Kidney epithelial cell (primary cell): ENCODE data around the gene CHRDL1. TPM values are rescaled to one million over a fixed set of nuclear protein-coding genes. Genes with fewer than 3 reads are reported as not detected.
"Not testable (repeated sequence)": the region's sequence is repeated elsewhere in the genome, so short reads cannot be mapped to it uniquely, and the experiment has no call there.

Experiments
- DNase-seq: peaks from one replicate; pipeline ENCODE4 v3.0.0-alpha.2; 2010; ENCODE audit warnings: low read depth
- H3K27me3 ChIP-seq: 2 replicates; pipeline ENCODE4 v1.6.0; 2011; ENCODE audit warnings: low read length; ENCODE audit not compliant: control insufficient read depth, insufficient read depth
- H3K36me3 ChIP-seq: 2 replicates; pipeline ENCODE4 v1.5.1; 2011; ENCODE audit warnings: low read length; ENCODE audit not compliant: control insufficient read depth, insufficient read depth
- H3K4me3 ChIP-seq: 2 replicates; pipeline ENCODE4 v1.5.1; 2011; ENCODE audit warnings: low read depth, mild to moderate bottlenecking, control low read depth, low read length
- CTCF ChIP-seq: IDR thresholded peaks from 2 replicates; pipeline ENCODE4 v1.5.1; 2011; ENCODE audit warnings: mild to moderate bottlenecking, moderate library complexity, low read length, control low read depth, inconsistent platforms; ENCODE audit not compliant: insufficient read depth, poor library complexity, severe bottlenecking
- total RNA-seq: library from RNA; depleted of rRNA; stranded (reverse); fragments of >200 nt; gene quantifications from 2 replicates; pipeline ENCODE4 v1.2.3, GENCODE V29; 2015

Gene CHRDL1
- total RNA-seq = 5.6 and 7.5 TPM in 2 replicates

GRCh38 chrX:110795645-110796406 lies at the start of gene CHRDL1:
TSS of gene CHRDL1 (minus strand) at chrX:110795817. CDS start at chrX:110792181, 3,636 bp downstream.
- Histone ChIP-seq H3K4me3 (peak within 1 kb of the TSS; percentile 44), H3K27me3 (peaks cover 13% of the 10 kb centered on the region), H3K36me3 (no peaks in the 10 kb centered on the region)
- no peak for DNase-seq
- TF ChIP-seq CTCF = no peak

GRCh38 chrX:110836982-110837381 lies 41.4 kb upstream of the CHRDL1 start:
- peak; percentile 26 for TF ChIP-seq CTCF
- Histone ChIP-seq H3K4me3 (no peak overlapping the region), H3K36me3 (no peaks in the 10 kb centered on the region), H3K27me3 (peaks cover 2% of the 10 kb centered on the region)
- DNase-seq = no peak

GRCh38 chrX:110836451-110836850 lies 40.8 kb upstream of the CHRDL1 start:
- no peak for DNase-seq
- no peak for TF ChIP-seq CTCF
- Histone ChIP-seq H3K36me3 (no peaks in the 10 kb centered on the region), H3K27me3 (peaks cover 2% of the 10 kb centered on the region), H3K4me3 (no peak overlapping the region)

- H3K27me3 ChIP-seq = peaks cover 2% of the 10 kb centered on the region
- H3K36me3 ChIP-seq = no peaks in the 10 kb centered on the region
- no peak for DNase-seq
- TF ChIP-seq CTCF = no peak
- no peak overlapping the region for H3K4me3 ChIP-seq
Observed at GRCh38 chrX:110836001-110836400, 40.4 kb upstream of the CHRDL1 start.

GRCh38 chrX:110825972-110826371 lies 30.4 kb upstream of the CHRDL1 start:
- no peak overlapping the region for H3K4me3 ChIP-seq
- no peaks in the 10 kb centered on the region for H3K36me3 ChIP-seq
- TF ChIP-seq CTCF = no peak
- no peak for DNase-seq
- no peaks in the 10 kb centered on the region for H3K27me3 ChIP-seq

- not testable (repeated sequence) for DNase-seq, H3K27me3 ChIP-seq, H3K36me3 ChIP-seq, H3K4me3 ChIP-seq
Observed at GRCh38 chrX:110816543-110816942, 20.9 kb upstream of the CHRDL1 start.
